C1 segment of cervical spinal cord (tissue), 14 donors: ENCODE data around the gene PRKD2.
A peak's percentile ranks its signal among the peaks of the same experiment; 100 is the strongest.
"Not testable (repeated sequence)": the region's sequence is repeated elsewhere in the genome, so short reads cannot be mapped to it uniquely, and the experiment has no call there.

Experiments used
- DNase-seq, 14 donors: peaks; one replicate each; lab custom pipeline; 2025; lab: John Stamatoyannopoulos, UW

Gene PRKD2

DNA sequence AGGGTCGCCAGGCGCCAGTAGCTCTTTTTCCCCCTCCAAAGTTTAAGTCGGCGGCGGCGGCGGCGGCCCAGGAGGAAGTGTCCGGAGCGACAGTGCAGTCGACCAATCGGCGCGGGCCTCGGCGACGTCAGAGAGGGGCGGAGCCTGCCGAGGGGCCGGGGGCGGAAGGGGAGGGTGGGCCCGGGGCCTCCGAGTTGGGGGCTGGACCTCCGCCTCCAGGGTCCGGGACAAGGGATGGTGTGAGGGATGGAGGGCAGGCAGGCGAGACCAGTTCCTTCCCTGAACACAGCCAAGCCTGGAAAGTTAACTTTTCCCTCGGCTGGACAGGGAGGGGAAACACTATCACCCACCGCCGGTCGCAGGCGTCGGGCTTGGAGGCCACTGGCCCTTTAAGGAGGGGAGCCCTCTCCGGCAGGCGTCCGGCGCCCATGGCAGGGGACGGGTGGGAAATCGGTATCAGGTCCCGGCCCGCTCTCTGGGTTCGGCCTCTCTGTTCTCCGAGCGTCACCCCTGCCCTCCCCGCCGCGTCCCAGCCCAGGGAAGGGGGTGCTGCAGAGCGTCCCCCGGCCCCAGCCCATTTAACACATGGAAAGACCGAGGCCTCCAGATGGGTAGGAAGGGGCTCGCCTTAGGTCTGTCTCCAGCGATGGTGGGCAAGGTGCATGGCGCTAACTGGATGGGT is at the start of gene PRKD2:
Gene PRKD2 (minus strand): TSS at position 81 of the 682 bp plus-strand sequence. CDS start 744 bp downstream, outside the sequence.
- peak in 12 of 14 donors; percentile 28 to 88 (median 68) for DNase-seq

DNA sequence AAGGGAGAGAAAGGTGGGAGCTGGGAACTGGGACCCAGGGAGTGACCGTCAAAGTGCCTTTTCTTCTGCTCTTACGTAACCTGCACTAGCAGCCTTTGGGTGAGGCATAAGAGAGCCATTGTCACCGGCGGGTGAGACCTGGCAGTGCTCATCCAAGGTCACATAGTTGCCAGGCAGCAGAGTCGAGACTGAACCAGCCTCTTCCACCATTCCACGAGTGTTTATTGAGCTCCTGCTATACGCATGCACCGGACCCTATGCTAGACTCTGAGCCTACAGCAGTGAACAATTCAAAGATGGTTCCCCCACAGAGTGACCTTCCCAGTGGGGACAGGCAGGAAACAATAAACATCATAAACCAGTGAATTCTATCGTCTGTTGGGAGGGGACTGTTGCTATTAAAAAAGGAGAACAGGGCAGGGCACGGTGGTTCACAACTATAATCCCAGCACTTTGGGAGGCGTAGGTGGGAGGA is 47.9 kb upstream of the PRKD2 start:
- peak in 1 of 14 donors; percentile 43 for DNase-seq

DNA sequence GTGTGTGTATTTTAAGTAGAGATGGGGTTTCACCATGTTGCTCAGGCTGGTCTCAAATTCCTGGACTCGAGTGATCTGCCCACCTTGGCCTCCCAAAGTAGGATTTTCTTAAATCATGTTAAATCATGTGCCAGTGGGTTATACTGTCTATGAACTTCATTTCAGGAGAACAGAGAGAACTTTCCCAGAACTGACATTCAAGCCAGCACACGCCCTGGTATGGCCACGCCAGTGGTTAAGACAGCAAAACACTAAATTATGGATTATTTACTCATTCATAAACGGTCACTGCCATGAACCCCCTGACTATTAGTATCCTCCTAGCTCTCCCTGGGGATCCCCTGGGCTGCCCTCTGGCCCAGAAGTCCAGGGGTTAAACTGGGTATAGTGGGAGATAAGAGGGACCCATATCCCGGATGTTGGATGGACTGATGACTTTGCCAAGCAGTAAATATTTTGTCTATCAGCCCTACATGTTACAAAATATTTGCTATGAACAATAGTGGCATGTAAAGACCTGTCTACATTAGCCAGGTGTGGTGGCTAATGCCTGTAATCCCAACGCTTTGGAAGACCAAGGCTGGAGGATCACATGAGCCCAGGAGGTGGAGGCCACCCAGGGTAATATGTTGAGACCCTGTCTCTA is 45.5 kb upstream of the PRKD2 start:
- DNase-seq, result no peak

DNA sequence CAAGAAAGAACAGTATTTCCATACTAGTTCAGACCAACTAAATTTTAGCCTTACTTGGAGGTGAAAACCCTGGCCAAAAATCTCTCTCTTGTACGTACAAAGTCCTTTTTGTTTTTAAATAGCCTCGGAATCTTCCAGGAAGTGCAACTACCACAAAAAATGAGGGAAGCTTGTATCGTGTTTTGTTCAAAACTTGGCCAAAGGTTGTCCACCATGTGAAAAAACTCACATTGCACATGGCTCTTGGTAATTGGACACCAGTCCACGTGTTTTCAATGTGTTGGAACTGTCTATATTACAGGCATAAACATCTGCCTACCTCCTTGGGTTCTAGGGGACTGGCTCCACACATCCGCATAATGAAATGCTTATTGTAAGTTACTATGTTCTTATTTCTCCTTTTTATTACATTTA is 44.5 kb upstream of the PRKD2 start:
- DNase-seq, result no peak

DNA sequence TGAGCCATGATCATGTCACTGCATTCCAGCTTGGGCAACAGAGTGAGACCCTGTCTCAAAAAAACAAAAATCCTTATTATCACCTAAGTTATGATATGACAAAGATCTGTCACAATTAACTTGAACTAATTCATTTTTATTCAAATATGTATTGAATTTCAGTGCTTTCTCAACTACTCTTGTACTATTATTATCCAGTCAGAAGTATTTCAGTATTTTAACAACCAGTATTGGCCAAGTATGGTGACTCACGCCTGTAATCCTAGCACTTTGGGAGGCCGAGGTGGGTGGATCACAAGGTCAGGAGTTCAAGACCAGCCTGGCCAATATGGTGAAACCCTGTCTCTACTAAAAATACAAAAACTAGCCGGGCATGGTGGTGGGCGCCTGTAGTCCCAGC is 44.0 kb upstream of the PRKD2 start:
- DNase-seq, result not testable (repeated sequence)

DNA sequence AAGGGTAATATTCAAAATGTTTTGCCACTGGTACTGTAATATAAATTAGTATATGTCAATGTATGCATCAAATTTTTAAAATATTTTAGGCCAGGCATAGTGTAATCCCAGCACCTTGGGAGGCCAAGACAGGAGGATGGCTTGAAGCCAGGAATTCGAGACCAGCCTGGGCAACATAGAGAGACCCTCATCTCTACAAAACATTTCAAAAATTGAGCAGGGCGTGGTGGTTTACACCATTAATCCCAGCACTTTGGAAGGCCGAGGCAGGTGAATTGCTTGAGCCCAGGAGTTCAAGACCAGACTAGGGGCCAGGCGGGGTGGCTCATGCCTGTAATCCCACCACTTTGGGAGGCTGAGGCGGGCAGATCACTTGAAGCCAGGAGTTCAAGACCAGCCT is 43.4 kb upstream of the PRKD2 start:
- no peak for DNase-seq

DNA sequence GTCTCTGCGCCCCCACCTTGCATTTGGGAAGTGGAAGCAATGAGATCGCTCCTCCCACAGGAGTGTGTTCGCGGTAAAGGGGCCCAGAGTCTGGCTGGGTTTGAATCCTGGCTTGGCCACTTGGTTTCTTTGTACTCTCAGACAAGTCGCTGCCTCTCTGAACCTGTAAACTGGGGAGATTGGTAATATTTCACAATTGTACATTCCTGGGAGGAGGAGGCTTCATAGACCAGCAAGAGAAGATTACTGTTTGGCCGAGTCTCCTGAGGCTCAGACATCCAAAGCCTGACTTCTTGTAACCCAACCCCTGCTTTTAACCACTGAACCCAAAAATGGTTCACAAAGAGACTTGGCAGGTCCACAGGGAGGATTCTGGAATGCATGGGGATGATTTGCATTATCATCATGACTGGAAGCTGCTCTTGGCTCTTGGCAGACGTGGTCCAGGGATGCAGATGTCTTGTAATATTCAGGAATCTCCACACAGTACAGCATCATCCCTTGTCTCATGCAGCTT is 43.0 kb upstream of the PRKD2 start:
- peak in 1 of 14 donors; percentile 29 for DNase-seq

DNA sequence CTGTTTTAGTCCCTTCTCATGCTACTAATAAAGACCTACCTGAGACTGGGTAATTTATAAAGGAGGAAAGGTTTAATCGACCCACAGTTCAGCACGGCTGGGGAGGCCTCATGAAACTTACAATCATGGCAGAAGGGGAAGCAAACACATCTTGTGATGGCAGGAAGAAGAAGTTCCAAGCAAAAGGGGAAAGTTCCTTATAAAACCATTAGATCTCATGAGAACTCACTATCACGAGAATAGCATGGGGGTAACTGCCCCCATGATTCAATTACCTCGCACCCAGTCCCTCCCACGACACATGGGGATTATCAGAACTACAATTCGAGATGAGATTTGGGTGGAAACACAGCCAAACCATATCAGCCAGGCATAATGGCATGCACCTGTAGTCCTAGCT is 42.3 kb upstream of the PRKD2 start:
- no peak for DNase-seq

DNA sequence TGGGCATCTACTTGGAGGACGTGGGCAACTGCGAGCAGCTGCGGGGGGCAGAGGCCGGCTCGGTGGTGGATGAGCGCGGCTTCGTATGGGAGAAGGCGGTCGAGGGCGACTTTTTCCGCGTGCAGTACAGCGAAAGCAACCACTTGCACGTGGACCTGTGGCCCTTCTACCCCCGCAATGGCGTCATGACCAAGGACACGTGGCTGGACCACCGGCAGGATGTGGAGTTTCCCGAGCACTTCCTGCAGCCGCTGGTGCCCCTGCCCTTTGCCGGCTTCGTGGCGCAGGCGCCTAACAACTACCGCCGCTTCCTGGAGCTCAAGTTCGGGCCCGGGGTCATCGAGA is 39.6 kb upstream of the PRKD2 start:
- no peak for DNase-seq

DNA sequence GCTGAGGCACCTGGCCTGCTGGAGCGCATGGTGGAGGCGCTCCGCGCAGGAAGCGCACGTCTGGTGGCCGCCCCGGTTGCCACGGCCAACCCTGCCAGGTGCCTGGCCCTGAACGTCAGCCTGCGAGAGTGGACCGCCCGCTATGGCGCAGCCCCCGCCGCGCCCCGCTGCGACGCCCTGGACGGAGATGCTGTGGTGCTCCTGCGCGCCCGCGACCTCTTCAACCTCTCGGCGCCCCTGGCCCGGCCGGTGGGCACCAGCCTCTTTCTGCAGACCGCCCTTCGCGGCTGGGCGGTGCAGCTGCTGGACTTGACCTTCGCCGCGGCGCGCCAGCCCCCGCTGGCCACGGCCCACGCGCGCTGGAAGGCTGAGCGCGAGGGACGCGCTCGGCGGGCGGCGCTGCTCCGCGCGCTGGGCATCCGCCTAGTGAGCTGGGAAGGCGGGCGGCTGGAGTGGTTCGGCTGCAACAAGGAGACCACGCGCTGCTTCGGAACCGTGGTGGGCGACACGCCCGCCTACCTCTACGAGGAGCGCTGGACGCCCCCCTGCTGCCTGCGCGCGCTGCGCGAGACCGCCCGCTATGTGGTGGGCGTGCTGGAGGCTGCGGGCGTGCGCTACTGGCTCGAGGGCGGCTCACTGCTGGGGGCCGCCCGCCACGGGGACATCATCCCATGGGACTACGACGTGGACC is 39.1 kb upstream of the PRKD2 start:
- no peak for DNase-seq

DNA sequence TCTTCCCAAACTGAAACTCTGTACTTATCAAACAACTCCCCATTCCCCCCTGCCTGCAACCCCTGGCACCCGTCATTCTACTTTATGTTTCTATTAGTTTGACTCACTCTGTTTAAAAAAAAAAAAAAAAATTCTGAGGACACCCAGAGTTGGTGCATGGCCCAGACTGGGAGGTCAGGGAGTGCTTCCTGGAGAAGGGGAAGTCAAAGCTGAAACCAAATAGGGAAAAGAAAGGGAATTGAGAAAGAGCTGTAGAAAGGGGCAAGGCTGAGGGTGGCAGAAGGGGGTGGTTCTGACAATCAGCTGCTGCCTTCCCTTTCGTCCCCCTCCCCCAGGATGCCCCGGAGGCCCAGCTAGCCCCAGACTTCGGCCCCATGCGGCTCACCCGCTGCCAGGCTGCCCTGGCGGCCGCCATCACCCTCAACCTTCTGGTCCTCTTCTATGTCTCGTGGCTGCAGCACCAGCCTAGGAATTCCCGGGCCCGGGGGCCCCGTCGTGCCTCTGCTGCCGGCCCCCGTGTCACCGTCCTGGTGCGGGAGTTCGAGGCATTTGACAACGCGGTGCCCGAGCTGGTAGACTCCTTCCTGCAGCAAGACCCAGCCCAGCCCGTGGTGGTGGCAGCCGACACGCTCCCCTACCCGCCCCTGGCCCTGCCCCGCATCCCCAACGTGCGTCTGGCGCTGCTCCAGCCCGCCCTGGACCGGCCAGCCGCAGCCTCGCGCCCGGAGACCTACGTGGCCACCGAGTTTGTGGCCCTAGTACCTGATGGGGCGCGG is 38.4 kb upstream of the PRKD2 start:
- peak in 1 of 14 donors; percentile 3 for DNase-seq

DNA sequence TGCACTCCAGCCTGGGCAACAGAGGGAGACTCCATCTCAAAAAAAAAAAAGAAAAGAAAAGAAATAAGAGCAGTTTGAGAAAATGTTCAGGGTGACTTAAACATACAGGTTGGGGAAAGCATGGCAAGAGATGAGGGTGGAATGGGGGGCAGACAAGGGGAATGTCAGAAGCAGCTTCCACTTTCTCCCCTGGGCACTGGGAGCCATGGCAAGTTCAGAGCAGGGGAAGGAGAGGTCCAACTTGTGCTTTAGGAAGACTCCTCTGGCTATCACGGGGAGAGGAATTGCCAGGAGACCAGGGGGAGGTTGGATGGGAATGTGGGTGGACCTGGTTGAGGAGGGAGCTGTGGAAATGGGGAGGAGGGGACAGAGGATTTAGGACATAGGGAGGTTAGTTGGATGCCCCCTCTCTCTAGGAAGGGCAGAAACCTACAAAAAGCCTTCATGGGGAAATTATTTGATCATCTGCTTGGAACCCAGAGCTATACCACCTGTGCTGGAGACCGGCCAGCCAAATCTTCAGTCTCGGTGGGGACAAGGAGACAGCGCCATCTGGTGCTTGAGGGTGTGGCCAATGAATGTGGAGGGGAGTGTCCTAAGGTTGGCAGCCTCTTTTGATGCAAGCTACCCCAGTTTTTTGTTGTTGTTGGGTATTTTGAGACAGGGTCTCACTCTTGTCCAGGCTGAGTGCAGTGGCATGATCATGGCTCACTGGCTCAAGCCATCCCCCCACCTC is 36.7 kb upstream of the PRKD2 start:
- DNase-seq, result peak in 2 of 14 donors; percentile 23 to 50

DNA sequence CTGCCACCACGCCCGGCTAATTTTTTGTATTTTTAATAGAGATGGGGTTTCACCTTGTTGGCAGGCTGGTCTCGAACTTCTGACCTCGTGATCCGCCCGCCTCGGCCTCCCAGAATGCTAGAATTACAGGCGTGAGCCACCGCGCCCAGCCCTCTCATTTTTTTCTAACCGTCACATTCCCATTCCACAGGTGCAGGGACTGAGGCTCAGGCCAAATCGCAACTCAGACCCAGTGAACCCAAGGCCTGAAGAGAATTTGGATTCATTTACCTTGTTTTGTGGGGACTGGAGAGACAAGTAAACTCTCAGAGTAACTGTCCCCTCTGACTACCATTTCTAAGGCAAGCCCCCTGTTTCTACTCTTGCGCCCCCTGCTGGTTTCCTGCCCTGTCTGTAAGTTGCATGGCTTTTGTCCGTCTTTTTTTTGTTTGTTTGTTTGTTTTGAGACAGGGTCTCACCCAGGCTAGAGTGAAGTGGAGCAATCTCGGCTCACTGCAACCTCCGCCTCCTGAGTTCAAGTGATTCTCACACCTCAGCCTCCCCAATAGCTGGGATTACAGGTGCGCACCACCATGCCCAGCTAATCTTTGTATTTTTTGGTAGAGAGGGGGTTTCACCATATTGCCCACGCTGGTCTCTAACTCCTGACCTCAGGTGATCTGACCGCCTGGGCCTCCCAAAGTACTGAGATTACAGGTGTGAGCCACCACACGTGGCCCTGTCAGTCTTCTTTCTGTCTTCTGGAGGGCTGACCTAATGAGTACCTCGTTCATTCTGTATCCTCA is 31.6 kb upstream of the PRKD2 start:
- peak in 4 of 14 donors; percentile 8 to 32 (median 20) for DNase-seq

DNA sequence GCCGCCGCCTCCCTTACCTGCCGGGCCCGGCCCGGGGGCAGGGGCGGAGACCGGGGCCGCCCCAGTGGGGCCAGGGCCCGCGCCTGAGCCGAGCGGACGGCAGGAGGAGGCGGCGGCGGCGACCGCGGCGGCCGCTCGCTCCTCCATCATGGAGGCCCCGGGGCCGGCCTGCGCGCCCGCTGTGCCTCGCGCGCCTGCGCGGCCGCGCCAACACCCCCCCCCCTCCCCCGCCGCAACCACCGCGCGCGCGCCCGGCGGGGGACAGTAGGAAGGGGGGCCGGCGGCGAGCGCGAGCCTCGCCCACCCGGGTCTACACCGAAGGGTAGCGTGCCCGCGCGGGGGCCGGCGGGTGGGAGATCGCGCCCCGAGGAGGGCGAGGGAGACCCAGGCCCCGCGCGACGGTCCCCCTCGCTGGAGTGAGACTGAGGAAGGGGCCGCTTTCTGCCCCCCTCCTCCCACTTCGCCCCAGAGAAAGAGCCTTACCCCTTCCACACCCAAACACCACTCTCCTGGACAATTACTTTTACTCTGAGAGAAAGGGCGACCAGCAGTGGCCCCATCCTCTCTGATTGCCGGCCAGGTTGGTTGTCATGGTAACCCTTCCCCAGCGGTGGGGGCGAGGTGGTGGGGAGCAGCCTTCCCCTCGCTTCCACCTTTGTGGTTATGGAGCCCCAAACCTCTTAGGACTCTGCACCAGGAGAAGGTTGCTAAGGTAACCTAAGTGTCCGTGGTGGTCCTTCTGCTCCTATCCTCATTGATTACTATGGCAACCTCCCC is 29.6 kb upstream of the PRKD2 start, which contains the start of gene STRN4:
Gene STRN4 (minus strand): TSS at position 170 of the 777 bp plus-strand sequence. CDS start 20 bp downstream, at position 150.
- peak in 10 of 14 donors; percentile 22 to 80 (median 36) for DNase-seq

DNA sequence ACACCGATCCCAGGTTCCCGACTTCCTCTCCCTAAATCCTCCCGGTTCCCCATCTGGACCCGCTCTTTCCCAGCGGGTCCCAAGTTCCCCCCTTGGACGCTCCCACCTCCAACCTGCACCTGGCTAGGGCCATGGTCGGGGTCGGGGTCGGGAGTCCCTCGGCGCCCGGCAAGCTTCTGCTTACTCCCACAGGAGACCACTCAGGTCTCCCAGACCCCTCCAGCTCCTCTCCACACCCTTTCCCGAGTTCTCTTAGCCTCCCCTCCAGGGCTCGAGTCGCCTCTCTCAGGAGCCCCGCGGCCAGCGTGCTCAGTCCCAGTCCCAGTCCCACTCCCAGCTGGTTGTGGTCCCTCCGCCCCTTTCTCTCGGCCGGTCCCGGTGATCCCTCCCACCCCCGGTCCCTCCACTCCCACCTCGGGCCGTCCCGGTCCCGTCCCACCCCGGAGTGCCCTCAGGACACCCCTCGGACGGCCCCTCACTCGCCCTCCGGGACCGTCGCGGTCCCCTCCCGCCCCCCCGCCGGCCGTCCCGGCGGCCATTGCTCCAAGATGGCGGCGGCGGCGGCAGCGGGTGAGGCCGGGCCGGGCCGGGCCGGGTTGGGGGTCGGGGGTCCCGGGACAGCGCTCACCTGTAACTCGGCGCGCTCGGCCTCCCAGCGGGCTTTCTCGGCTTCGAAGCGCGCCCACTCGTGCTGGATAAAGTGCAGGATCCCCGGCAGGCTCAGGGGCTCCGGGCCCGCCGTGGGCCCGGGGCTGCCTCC is 28.8 kb upstream of the PRKD2 start, which contains the start of gene FKRP:
Gene FKRP (plus strand): TSS at position 537 of the 760 bp plus-strand sequence. CDS start 9,394 bp downstream, outside the sequence.
- DNase-seq, result peak in 8 of 14 donors; percentile 11 to 70 (median 44)

DNA sequence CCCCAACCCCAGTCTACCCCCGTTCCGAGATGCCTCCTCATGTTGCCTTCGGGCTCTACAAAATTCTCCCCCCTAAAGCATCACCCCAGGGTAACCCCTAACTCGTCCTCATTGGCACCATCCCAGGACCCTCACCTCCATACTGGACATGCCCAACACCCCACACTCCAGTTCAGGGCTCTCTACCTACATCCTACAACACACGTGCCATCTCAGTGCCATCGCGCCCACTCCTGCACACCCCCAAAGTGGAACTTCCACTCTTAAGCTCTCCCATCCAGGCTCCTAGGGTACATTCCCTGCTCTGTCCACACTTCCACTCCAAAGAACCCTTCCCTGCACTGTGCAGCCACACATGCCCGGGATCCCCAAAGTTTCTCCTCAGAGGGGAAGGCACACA is 28.1 kb upstream of the PRKD2 start:
- DNase-seq, result no peak

DNA sequence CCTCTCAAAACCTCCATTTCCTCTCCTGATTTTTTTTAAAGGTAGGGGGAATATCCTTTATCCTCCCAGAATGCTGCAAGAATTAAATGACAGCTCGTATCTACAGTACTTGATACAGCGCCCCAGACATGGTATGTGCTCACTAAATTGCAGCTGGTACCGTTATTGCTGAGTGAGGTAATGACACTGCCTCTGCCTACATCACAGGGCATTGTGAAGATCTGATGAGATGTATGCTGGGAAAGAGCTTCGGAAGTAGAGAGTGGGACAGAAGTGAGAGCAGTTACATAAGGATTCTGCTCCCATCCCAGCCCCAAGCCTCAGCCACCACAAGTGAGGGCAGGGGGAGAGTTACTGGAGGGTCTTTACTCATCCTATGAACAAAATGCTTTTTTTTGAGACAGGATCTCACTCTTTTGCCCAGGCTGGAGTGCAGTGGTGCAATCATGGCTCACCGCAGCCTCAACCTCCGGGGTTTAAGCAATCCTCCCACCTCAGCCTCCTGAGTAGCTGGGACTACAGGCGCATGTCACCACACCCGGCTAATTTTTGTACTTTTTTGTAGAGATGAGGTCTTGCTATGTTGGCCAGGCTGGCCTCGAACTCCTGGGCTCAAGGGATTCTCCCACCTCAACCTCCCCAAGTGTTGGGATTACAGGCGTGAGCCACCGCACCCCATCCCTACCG is 27.2 kb upstream of the PRKD2 start:
- DNase-seq, result no peak
